Bone marrow (tissue), 2 donors: ENCODE results near the gene ZER1.

ENCODE experiments used
- DNase-seq, 2 donors: peaks; one replicate each; lab custom pipeline; 2025; lab: John Stamatoyannopoulos, UW

Gene ZER1

DNA sequence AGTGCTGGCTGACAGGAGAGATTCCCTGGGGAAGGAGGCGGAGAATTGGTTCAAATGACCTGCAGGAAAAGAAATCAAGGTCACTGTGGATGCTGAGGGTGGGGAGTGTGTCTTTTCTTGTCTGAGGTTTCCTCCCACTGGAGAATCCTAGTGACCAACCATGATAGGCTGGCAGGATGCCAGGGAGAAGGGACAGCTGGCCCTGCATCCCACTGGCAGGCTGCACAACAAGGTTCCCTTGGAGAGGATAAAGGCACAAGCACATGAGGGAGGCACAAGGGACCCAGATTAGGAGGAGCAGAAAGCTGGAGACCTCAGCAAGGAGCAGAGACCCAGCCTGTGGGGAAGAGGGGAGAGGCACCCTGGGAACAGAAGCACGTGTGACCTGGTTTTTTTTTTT lies 36.4 kb downstream of the ZER1 start:
- DNase-seq: no peak

- peak in 1 of 2 donors; percentile 35 for DNase-seq
Observed at GRCh38 chr9:128733256-128733655, 38.5 kb downstream of the ZER1 start.

- DNase-seq: no peak
Observed at GRCh38 chr9:128732576-128732975, 39.2 kb downstream of the ZER1 start.

- no peak for DNase-seq
Observed at GRCh38 chr9:128731691-128732090, 40.0 kb downstream of the ZER1 start.

- no peak for DNase-seq
Observed at GRCh38 chr9:128731093-128731492, 40.6 kb downstream of the ZER1 start.

GRCh38 chr9:128729766-128730517 lies 41.8 kb downstream of the ZER1 start:
- DNase-seq: no peak

DNA sequence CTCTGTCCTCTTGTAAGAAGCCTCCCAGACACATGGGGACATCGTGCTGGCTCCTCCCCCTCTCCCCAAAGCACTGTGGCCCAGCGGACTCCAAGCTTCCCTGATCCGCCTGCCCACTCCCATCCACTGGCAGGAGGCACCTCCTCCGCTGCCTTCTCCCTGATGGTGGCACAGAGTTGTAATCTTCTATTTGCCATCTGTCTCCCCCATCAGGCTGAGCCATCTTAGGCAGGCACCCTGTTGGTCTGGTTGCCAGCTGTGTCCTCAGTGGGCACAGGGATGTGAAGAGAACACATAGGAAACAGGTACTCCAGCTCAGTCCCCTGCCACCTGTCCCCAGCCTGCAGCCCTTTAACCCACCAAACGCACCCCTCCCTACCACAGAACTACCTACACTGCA lies 42.4 kb downstream of the ZER1 start:
- DNase-seq: no peak

DNA sequence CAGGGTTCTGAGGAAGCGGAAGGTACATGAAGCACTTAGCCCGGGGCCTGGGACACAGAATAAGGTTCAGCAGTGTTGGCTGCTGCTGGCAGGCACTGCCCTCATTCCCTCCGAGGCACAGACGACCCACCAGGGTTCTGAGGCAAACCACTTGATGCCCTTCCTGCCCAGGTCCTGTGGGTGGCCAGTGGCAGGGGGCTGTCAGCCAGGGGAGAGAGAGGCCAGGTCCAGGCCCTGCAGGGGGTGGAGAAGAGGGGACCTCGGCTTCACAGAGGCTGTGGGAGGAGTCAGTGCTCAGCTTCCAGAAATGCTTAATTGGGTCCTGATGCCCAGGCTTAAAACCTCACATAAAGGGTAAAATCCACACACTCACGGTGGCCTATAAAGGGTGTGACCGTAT lies 43.4 kb downstream of the ZER1 start:
- no peak for DNase-seq

DNA sequence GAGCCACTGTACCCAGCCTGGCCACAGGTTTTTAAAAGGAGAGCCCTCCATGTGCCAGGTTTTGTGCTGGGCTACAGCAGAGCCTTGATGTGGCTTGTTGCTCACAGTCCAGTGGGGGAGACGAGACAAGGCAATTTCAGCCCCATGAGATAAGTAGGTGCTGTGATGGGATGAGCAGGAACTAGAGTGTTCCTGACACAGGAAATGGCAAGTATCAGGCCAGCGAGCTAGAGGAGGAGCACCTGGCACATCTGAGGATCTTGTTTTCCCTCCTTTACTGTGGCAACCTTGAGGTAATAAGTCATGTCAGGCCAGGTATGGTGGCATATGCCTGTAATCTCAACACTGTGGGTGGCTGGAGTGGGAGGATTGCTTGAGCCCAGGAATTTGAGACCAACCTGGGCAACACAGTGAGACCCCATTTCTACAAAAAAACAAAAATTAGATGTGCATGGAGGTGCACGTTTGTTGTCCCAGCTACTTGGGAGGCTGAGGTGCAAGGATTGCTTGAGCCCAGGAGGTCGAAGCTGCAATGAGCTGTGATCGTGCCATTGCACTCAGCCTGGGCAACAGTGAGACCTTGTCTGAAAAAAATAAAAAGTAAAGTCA lies 44.0 kb downstream of the ZER1 start:
- DNase-seq: no peak

GRCh38 chr9:128724744-128725211 lies 46.9 kb downstream of the ZER1 start:
- DNase-seq: peak in 1 of 2 donors; percentile 18

GRCh38 chr9:128723866-128724743 lies 47.6 kb downstream of the ZER1 start, which contains the start of gene ZDHHC12:
ZDHHC12 (minus strand) TSS chr9:128724127; CDS start chr9:128724093, 34 bp downstream.
- DNase-seq: peak; percentile 80 to 98

- no peak for DNase-seq
Observed at GRCh38 chr9:128723352-128723865, 48.3 kb downstream of the ZER1 start.

GRCh38 chr9:128722380-128723351 lies 49.1 kb downstream of the ZER1 start:
- no peak for DNase-seq

DNA sequence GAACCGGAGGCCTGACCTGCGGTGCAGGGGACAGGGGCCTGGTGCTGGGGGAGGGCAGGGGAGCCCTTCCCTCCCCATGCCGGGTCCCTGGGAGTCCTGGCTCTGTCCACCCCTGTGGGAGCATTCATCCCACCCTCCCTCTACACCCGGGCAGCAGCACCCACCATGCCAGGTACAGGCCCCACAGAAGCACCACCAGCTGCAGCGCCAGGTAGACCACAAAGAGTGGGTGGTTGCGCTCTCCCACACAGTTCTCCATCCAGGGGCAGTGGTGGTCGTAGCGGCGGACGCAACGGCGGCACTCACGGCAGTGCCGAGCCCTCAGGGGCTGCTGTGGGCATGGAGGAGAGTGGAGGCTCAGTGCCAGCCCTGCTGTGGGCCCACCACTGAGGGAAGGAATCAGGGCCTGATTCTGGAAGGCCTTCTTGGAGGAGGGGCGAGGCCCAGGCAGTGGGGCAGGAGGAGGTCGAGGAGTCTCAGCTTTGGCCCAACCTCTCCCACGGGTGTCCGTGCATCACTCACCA lies 50.2 kb downstream of the ZER1 start:
- no peak for DNase-seq

- DNase-seq: no peak
Observed at GRCh38 chr9:128720841-128721486, 50.8 kb downstream of the ZER1 start.

GRCh38 chr9:128719919-128720605 lies 51.7 kb downstream of the ZER1 start:
- no peak for DNase-seq

DNA sequence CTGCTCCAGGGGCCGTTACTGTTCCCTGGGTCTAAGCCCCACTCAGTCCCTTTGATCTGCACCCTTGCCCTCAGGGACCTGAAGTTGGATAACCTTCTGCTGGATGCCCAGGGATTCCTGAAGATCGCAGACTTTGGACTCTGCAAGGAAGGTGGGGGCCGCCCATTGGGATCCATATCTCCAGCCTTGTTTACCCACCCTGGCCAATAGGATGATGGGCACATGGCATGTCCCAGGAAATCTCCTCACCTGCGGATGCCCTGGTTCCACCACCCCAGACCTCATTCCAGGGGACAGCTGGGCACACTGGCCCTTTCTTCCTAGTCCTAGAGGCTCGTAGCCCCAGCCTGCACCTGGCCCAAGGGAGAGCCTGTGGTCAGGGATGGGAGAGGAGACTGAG lies 53.3 kb downstream of the ZER1 start:
- DNase-seq: no peak

DNA sequence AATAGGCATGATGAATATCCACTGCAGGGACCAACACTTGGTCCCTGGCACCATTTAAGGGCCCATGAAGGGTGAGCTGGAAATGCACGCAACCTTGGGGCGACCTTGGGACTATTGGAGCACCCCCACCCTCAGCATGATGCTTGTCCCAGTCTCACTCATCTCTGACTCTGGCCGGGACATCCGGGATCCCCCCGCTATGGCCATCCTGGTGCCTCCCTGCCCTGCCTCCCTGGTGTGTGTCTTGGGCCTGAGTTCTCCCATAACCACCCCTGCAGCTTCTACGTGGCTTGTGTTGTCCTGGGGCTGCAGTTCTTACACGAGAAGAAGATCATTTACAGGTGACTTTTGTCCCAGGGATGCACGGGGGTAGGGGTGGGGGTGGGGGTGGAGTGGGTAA lies 53.7 kb downstream of the ZER1 start:
- DNase-seq: no peak

- DNase-seq: no peak
Observed at GRCh38 chr9:128716581-128717254, 55.0 kb downstream of the ZER1 start.
